GM04504 (cell line): ENCODE results near the gene BLOC1S1.

Source experiments
- DNase-seq: peaks from one replicate; pipeline ENCODE4 v3.0.0-alpha.2; 2012; ENCODE audit warnings: low read depth

Gene BLOC1S1

DNA sequence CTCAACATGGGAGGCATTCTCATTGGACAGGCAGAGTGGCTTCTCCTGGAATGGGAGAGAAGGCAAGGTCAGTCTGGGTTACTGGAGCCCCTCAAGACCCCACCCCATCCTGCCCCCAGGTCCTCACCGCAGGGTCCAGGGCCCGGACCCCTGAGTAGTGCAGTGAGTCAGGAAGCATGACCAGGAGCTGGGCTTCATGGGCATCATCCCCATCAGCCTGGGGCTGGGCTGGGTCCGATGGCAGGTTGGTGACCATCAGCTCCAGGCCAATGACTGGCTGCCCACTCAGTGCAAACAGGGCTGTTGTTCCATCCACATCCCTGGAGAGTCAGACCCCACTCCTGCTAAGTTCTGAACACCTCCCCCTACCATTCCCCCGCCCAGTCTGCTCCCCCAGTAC is 21.2 kb upstream of the BLOC1S1 start:
- no peak for DNase-seq

DNA sequence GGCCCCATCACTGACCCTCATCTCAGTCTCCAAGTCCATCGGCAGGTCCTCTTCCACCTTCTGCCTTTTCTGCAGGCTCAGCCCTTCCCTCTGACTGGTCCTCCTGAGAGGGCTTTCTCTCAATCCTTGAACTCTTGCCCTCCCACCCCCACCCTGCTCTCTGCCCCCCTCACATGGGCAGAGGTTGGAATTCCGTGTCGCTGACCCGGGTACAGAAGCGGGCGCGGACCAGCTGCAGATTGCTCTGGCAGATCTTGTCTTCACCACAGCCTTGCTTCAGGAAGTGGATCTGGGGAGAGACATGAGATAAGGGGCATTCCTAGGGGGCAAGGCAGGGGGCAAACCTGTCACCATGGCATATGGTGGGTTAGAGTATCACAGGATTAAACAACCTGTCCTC is 20.5 kb upstream of the BLOC1S1 start:
- no peak for DNase-seq

DNA sequence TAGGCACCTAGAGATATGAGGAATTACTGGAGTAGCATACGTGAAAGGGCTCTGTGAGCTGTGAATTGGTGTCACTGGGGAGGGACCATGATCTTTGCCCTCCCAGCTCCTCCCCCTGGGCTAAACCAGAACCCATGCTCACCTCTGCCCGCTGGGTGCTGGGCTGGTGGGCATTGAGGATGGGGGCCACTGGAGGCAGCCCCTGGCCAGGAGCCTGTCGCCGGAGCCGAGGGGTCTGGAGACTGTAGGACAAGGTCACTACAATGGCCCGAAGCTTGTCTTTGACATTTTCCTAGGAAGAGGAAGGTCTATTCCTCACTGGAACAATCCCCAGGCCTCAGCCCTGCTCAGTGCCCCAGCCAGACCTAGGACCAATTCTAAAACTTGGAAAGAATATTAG is 19.7 kb upstream of the BLOC1S1 start:
- DNase-seq: no peak

DNA sequence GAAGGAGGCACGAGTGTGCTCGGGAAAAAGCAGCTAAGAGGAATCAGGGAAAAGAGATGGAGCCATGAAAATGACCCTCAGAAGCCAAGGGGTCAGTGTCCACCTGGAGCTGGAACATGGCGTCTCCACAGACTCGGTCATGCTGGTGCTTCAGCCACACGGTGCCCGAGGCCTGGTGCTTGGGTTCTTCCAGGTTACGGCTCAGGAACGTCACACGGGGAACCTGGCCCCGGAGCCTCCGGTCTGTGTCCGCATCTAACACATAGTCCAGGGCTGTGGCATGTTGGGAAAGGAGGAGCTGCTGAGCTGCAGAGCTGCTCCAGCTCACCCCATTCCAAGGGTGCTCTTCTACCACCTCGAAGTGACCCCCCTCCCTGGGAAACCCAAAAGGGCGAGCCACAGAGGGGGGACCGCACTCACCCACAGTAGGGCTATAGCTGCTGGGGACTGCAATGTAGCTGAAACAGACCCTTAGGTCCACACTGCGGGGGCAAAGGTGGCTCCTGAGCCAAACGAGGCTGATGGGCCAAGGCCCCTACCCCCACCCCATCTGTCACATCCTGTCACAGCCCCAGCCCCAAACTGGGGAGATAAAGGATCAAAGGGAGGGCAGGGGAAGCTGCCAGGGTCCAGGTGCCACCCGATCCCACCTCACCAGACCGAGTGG is 18.9 kb upstream of the BLOC1S1 start:
- no peak for DNase-seq

DNA sequence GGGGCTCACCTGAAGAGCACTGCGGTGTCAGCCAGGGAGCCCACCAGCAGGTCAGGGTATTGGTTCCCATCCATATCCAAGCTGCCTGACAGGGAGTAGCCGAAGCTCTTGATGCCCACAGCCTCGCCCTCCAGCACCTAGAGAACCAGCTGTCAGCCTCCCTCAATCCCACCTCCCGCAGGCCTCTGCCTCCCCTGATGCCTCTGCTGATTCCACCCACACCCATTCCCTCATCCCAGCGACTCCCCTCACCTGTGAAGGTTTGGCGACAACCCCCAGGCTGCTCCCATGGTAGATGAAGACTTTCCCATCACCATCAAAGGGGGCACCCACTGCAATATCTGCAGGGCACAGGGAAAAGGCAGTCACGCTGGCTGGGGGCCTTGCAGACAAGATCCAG is 18.2 kb upstream of the BLOC1S1 start:
- DNase-seq: no peak

DNA sequence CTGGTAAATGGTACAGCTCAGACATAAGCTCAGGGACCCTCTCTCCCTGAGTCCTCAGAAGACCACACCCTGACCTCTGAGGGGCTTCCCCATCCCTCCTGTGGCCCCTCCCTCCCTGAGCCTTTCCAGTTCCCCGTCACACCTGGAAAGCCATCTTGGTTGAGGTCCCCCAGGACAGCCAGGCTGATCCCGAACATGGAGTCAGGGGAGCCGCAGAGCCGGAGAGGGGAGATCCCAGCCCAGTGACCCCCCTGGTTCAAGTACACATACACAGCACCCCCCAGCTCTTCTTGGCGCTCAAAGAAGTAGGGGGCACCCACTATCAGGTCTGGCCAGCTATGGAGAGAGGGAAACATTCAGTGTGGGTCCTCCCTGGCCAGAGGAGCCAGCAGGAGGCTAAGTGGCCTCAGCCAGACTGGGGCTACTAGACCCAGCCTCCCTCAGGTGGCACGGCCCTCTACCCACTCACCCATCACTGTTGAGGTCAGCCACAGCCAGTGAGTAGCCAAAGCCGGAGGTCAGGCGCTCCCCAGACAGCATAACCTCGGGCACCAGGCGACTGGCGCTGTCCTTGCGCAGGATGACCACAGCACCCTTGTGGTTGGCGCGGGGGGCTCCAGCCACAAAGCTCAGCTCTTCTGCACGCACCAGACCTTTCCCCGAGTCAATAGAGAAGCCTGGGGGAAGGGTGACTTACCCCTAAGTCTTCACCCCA is 17.4 kb upstream of the BLOC1S1 start:
- no peak for DNase-seq

DNA sequence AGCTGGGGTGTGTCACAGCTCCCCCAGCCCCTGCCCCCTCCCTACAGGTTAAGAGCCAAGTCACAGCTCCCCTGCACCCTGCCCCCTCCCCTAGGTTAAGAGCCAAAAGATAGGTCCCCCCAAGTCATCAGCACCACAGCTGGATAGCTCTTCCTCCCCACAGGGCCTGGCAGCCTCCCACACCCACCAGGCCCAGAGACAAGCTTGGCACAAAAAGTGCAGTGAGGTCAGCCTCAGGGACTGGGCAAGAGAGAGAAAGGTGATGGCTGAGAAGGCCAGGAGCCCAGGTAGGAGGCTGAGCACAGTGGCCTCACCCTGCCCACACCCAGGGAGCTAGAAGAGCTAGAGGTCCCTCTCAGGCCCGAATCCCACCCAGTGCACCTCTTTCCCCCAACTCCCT is 16.9 kb upstream of the BLOC1S1 start:
- DNase-seq: no peak

DNA sequence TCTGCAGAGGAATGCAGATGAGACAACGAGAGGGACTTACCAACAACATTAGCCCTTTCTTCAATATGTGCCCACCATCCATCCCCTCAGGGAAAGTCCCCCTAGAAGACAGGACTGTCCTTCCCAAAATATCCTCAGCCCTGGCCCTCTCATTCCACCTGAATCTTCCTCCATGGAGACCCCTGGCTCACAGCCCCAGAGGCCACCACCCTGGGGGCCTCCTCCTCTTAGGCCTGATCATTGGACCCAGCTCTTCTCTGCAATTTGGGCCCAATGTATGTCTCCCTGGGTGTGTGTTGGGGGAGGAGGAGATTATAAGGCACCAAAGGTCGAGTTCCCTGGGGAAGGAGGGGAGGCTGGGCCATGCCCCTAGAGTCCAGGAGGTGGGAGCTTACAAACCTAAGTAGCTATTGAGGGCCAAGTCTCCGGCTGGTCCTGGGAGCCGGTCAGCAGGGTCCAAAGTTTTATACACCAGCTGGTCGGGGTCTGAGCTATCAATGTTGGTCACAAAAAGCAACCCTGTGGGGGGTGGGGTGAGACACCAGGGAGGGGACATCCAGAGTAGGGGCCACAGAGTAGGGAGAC is 16.3 kb upstream of the BLOC1S1 start:
- no peak for DNase-seq

DNA sequence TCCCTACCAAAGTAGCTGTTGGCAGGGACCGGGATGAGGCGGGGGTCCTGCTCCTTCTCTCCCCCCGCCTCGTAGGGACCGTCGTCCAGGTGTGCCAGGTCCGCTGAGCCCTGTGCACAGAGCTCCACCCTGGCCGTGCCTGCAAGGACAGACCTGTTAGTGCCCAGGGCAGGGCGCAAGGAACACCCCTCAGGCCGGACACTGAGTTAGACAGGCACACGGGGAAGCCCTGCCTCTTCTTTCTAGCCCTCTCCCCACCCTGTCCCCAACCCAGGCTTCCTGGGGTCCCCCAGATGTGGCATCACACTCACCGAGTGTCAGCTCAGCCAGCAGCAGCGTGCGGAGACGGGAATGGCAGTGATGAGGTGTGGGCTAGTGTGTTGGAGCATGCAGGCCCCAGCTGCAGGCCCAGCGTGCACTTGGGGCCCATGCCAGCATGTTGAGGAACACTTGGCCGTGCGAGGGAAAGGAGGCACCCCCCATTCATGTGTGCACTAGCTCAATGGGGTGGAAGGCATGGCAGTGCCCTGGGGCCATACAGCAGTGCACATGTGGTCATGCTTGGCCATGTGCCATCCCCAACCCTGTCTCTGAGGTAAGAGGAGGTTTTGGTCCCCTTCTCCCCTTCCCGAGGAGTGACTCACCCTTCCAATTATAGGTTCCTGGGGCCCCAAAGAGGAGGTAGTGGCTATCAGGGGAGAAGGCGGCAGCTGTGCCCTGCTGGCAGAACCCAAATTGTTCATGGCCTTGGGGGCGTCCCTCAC is 15.4 kb upstream of the BLOC1S1 start:
- no peak for DNase-seq

DNA sequence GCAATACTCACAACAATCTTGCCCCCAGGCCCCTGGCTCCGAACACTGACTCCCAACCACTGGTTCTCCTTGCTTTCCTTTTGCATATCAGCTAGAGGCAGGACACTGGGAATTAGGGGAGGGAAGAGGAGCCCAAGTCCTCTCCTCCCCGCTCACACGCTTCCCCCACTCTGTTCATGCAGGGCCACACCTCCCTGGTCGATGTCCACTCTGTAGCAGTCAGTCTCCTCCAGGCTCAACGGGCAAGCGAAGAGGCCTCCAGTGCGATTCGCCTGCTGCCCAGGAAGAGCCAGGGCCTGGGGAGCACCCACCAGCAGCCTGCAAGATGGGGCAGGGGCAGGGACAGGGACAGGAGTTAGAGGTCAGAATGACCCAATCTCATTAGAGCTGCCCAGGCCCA is 13.0 kb upstream of the BLOC1S1 start:
- no peak for DNase-seq

DNA sequence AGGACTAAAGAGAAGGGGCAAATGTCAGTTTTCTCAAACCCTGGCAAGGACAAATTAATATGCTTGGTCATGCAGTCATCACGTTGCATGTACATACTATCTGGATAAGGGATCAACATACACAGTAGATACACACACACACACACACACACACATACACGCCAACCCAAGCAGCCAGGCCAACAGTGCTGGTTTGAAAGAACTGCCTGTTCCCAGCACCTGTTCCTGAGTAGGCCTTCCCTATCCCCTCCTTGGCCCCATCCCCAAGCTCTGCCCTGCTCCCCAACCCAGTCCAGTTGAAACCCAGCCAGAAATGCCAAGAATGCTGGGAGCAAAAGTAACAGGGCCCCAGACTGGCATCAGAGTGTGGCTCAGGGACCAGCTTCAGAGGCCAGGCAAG is 12.6 kb upstream of the BLOC1S1 start:
- no peak for DNase-seq

DNA sequence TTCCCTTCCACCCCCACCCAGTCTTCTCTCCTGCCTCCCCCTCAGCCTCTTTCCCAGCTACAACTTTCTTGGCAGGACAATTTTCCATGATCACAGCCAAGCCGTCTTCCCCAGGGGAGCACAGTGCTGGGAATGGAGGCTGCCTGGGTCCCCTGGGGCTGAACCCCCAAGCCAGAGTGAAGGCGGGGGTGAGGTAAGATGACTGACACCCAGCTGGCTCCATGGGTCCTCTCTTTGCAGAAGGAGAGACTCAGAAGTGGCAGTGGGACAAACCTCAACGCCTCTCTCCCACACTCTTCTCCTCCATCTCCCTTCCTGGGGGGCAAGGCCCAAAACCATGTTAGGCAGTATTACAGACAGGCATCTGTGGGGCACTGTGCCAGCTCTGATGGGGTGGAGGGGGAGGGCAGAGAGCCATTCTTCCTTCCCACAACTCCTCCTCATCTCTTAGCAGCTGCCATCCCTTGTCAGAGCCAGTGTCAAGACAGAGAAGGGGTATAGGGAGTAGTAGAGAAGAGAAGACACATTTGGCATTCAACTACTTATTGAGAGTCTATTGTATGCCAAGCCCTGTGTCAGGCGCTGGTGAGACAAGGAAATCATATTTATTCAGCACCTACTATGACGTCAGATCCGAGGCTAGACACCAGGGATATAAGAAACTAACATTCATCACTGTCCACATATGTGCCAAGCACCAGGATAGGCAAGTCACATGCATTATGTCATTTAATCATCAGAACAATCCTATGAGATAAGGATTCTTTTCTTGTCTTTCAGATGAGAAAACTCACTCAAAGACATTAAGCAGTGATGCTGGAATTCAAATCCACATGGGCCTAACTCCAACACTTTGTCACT is 11.7 kb upstream of the BLOC1S1 start:
- no peak for DNase-seq

DNA sequence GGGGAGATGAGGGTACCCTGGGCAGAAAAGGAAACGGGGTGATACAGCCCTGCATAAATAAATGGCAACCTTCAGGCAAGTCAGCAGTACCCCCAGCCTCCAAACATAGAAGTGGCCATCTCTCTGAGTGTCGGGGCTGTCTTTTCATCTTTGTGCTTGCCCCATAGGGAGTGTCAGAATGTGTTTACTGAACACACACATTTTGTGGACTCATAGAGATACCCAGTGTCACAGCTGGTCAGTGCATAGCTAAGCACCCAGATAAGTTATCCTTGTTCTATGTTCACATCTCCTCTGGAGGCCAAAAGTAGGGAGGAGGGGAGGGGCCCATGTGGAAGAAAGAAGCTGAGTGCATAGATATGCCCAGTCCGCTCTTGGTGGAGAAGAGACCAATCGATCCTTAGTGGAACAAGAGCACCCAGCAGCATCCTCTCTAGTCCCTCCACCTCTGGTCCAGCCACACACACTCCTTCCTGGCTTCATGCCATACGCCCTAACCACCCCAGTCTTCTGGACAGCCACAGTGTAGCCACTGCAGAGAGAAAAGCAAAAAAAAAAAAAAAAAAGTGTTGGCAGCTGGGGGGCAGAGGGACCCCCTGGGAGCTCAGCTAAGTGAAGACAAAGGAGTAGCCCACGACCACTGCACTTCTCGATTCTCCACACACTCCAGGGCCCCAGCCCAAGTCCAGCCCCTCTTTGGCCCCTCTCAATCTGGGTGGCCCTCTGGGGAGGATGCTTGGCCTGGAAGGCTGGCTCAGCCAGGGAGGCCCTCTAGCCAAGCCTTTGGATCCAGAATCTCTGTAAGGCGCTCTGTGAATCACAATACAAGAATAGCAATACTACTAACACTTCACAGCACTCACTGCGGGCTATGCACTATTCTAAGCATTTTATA is 10.8 kb upstream of the BLOC1S1 start:
- no peak for DNase-seq

DNA sequence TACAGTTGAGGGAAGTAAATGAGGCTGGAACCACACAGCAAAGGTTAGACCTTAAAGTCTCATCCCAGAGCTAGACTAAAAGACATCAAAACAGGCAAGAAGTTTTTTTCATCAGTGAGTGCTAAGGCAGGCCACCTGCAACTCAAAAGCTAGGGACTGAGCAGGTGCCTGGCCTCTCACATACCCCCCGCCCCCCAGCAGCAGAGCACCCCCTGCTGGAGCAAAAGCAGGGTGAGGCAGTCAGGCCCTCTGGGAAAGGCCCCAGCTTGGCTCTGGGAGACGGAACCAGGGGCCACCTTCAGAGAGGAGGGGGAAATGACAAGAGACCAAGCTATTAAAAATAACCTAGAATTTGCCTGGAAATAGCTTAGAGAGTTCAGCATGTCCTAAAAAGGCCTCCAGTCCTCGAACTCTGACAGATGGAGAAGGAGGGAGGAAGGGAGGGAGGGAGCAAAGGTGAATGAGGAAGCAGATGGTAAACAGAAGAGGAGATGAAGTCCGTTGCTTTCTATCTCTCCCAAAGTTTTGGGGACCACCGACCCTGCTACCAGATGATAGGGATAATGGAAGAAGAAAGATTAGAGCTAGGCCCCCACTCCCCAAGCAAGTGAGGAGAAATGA is 10.0 kb upstream of the BLOC1S1 start:
- DNase-seq: no peak

DNA sequence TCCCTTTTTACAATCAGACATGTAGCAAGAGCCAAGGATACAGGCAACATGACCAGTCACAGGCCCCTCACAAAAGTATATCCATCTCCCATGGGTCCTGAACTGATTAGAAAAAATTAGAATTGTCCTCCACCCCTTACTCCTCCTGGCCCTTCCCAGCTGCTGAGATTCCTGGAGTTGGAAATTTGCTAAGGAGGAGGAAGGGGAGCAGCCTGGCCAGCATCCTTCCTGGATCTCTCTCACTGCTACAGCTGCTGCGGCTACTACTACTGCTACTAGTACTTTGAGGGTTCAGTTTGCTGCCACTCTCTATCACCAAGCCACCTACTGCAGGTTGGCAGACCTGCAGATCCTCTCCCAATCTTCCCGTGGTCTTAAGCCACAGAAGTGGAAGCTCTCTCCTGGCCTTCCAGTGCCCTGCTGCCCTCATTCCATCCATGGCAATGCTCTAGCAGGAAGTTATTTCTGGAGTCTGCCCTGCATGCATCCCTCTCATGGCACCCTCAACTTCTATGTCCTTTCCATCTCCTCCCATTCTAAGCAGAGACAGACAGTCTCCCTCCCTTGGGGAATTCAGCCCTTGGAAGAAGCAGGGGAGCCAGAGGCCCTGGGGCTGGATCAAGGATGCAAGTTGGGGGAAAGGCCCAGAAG is 9.2 kb upstream of the BLOC1S1 start:
- no peak for DNase-seq

DNA sequence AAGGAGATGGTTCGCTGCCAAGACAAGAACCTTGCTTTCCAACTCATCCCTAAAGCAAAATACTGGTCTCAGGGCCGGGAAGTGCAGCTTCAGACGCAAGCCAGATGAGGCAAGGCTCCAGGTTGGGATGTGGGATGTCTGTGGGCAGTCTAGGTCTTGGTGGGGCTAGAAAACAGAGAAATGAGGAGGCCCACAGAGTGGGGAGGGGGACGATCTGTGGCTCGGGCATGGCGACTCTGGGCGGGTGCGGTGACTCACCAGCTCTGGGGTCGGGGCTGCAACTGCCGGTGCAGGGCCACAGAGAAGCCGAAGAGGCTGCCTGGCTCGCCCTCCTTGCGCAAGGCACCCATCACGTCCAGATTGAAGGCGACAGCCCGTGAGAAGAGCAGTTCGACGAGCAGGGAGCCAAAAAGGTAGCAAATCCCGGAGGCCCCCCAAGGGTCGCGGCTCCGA is 8.6 kb upstream of the BLOC1S1 start:
- no peak for DNase-seq

DNA sequence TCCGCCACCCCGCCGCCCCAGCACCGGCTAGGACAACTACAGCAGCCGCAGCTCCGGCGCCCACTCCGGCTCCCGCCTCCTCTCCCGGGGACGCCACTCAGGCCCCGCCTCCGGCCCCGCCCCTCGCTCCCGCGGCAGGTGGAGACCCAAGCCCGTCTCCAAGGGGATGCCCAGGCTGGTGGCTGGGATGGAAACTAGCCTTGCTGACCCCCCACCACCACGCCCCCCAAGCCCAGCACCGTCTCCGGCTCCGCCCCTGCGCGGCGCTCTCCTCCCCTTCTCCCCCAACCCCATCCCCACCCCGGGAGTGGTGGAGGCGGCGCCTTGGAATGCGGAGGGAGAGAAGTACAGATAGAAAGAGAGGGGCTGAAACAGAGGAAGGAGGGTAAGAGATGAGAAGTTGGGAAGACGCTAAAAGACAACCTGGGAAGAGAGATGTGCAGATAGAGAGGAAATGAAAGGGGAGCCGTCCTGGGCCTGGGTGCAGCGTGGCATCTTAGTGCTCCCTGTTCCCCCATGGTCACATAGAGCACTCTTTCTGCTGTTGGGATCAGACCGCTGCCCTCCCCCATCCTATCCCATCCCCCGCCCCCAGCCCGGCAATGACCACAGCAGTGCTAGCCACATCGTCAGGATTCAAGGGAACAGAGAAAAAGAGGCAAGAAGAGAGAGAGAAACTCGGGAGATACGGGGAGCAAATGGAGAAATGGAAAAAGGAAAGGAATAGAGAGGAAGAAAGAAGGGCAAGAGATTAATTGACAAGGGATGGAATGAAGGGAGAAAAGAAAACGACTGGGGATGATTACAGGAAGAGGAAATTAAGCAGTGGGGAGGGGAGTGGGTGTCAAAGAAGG is 7.8 kb upstream of the BLOC1S1 start, which contains the start of gene ITGA7:
Gene ITGA7, minus strand, starts transcription at position 64 of the 854 bp plus-strand sequence. CDS start 222 bp downstream, outside the sequence.
- DNase-seq: no peak

DNA sequence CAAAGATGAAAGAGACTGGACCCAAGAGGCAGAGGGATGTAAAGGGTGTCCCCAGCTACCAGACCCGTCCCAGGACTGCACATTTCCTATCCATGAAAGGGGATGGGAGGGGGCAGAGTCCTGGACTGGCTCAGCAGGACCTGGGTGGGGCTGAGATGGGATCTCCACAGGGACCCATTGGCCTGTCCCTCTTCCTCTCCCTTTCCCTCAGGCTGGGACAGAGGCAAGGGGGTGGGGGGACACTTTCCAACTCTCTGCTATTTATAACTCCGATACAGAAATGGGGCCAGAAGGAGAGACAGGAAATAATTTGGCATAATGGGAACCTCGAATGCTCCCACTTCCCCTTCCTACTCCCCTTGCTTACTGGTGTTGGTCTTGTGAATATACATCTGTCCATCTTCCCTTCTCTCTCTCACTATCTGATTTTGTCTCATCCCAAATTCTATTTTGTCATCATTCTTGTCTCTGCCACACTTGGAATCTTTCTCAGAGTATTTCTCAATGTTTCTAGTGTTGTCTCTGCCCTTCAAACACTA is 7.1 kb upstream of the BLOC1S1 start:
- no peak for DNase-seq
